Ovary (tissue), 9 donors: ENCODE measurements around the gene PCED1B. TPM values are rescaled to one million over a fixed set of nuclear protein-coding genes. Genes with fewer than 3 reads are reported as not detected.
A peak's percentile ranks its signal among the peaks of the same experiment; 100 is the strongest.

ENCODE experiments used
- DNase-seq, 5 donors: peaks; one replicate each; pipeline ENCODE4 v3.0.0-alpha.2; 2019 to 2020
- H3K27ac ChIP-seq, 2 donors: fragments of 200-600 bp; one replicate each; pipeline versions ENCODE4 v1.5.1 to v1.8.0; 2019 to 2022
- H3K27me3 ChIP-seq: fragments of 200-600 bp; one replicate; pipeline ENCODE4 v1.8.0; 2022
- H3K36me3 ChIP-seq: fragments of 200-600 bp; sonication (generic); one replicate; pipeline ENCODE4 v1.5.1; 2019
- H3K4me1 ChIP-seq: one replicate; pipeline ENCODE4 v1.8.1; 2013; ENCODE audit warnings: mild to moderate bottlenecking, moderate library complexity; ENCODE audit not compliant: insufficient read depth
- H3K4me3 ChIP-seq: fragments of 200-600 bp; sonication (generic); one replicate; pipeline ENCODE4 v1.5.1; 2017
- H3K9me3 ChIP-seq, 2 donors: fragments of 200-600 bp in 1 of 2; sonication (generic) in 1 of 2; one replicate each; pipeline versions ENCODE4 v1.5.1 to v1.8.1; 2013 to 2019; ENCODE audit warnings: mild to moderate bottlenecking in 1 of 2, moderate library complexity in 1 of 2
- CTCF ChIP-seq, 3 donors: fragments of 450-650 bp in 2 of 3; fragments of 200-600 bp in 1 of 3; IDR thresholded peaks; one replicate each; pipeline versions ENCODE4 v1.5.1 to v1.8.0; 2016 to 2022; ENCODE audit warnings: antibody characterized with exemption in 3 of 3, mild to moderate bottlenecking in 1 of 3
- EP300 ChIP-seq: sonication (generic); formaldehyde crosslinking; IDR thresholded peaks from one replicate; pipeline ENCODE4 v1.6.1; 2017; ENCODE audit warnings: antibody characterized with exemption
- POLR2A ChIP-seq: fragments of 450-650 bp; IDR thresholded peaks from one replicate; pipeline ENCODE4 v1.6.1; 2017; ENCODE audit warnings: antibody characterized with exemption, mild to moderate bottlenecking, moderate library complexity
- WGBS, 3 donors: extraction: QIAGEN DNeasy Blood & Tissue Kit in 1 of 3; methylation state at CpG; one replicate each; pipeline versions ENCODE4 v1.1.5 to v1.1.7; 2013 to 2017; 5-methylcytosine and 5-hydroxymethylcytosine counted together
- intact Hi-C, 4 donors: fragments of 100-400 bp; cut with DNase I; formaldehyde crosslinking; loops; one replicate each; pipeline versions ENCODE4 v1.11.0 to v1.15.1; 2022 to 2023
- polyA plus RNA-seq, 2 donors: library from polyadenylated mRNA; stranded (reverse); fragments of 200-250 nt in 1 of 2; fragments of 350-450 nt in 1 of 2; fragmentation: Illumina TruSeq in 1 of 2; extraction: RNeasy Lipid Tissue Mini Kit (QIAGEN cat#74804) in 1 of 2; gene quantifications; one replicate each; pipeline ENCODE4 v1.2.3, GENCODE V29; 2013 to 2014
- total RNA-seq, 7 donors: library from RNA; depleted of rRNA in 2 of 7; stranded (reverse); fragments of >200 nt in 2 of 7; fragmentation: NEBNext Ultra II Directional in 3 of 7; extraction: Animal tissue kit (Norgen Biotek cat#: 25700) in 3 of 7; gene quantifications; one replicate each; pipeline versions ENCODE4 v1.1.0 to v1.2.4, GENCODE V29; 2016 to 2023
- donor health status: DM: no; HTN: no; CAD: no; lungs with moderate emphysema.
- donor health status: DM: no; HTN: no; CAD: no.
- donor health status: Bipolar disorder and iron deficiency.
- donor health status: DM: yes; HTN: yes; CAD: no.
- donor health status: DM: no; HTN: no; CAD: no.
- donor health status: DM: yes; HTN: yes; CAD: no.

PCED1B gene
- total and polyA plus RNA-seq, 9 donors, result 9.9 to 27.2 (median 13.0) TPM

DNA sequence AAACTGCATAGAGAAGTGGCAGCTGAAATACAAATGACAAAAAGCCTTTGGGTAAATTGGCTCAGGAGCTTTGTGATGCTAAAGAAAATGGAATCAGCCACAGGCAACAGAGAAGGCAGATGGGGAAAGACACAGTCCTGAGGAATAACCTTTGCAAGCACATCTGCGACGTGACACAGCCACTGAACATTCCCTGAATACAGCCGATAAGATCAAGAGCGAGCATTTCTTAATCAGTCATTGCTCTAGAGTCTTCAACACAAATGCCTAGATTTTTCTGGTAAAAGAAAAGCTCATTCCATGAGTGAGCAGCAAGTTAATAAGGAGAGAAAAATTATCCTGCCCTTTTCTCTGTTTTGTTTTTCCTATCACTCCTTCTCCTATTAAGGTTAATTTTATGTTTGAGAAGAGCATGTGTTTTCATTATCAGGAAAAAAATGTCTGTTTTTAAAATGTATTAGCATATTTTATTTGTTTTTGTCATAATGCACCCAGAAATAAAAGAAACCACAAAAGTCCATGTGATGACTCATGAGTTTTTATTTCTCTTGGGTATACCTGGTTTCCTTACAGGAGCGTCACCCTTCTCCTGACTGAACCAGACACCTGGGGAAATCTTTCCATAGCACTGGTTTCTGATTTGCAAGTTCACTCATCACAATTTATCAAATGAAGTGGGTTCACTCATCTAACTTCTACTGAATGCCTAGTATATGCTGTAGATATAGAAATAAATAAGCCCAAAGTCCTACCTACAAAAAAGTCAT, 45.4 kb upstream of the PCED1B start:
- intact Hi-C loops, result loop anchor here (5.0 to 10.0 kb wide), 5 partner anchors 351 to 671 kb away; partner anchors contain the start of gene RPAP3 (in 1 of the 4)
- no peak for TF ChIP-seq CTCF (IDR thresholded peaks at IDR 0.05)
- no peak for TF ChIP-seq EP300
- TF ChIP-seq POLR2A, result no peak

DNA sequence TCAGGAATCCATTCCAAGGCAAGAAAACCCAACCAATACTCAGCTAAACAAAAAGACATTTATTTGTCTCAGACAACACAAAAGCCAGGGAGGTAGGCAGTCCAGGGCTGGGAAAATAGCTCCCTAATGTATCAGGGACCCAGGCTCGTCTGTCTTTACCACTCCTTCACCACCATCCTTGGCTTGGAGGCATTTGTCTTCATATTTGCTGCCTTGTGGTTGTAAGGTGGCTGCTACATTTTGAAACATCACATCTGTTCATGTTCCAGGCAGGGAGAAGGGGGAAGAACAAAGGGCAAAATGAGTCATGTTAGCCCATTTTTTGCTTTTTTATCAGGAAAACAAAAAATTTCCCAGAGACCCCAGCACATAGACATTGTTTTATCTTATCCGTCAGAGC, 44.8 kb upstream of the PCED1B start:
- peak overlapping the region in 1 of 2 donors; percentile 21 for H3K27ac ChIP-seq
- no peak overlapping the region for H3K4me3 ChIP-seq
- no peaks in the 10 kb centered on the region for H3K9me3 ChIP-seq
- TF ChIP-seq CTCF (IDR thresholded peaks at IDR 0.05) (no peak), EP300 (no peak), POLR2A (no peak)
- H3K4me1 ChIP-seq, result peaks cover 4% of the 10 kb centered on the region
- intact Hi-C loops, result loop anchor here (5.0 to 10.0 kb wide), 5 partner anchors 350 to 670 kb away; partner anchors contain the start of gene RPAP3 (in 1 of the 4)
- H3K27me3 ChIP-seq, result no peaks in the 10 kb centered on the region
- no peaks in the 10 kb centered on the region for H3K36me3 ChIP-seq
- 25 to 37% (median 37%) methylated on average over 2 of the region's 2 CpGs for WGBS, 3 donors
- no peak for DNase-seq

More for the DNA sequence above, 45.4 kb upstream of the PCED1B start:
- H3K36me3 ChIP-seq, result no peaks in the 10 kb centered on the region
- no peak overlapping the region for H3K27ac ChIP-seq
- no peaks in the 10 kb centered on the region for H3K27me3 ChIP-seq
- 51 to 60% (median 60%) methylated on average over 5 of the region's 5 CpGs for WGBS, 3 donors
- no peaks in the 10 kb centered on the region for H3K9me3 ChIP-seq
- DNase-seq, result no peak
- no peak overlapping the region for H3K4me3 ChIP-seq
- H3K4me1 ChIP-seq, result peaks cover 4% of the 10 kb centered on the region

- TF ChIP-seq EP300 (no peak), POLR2A (no peak), CTCF (IDR thresholded peaks at IDR 0.05) (no peak)
- intact Hi-C loops, result loop anchor here in 3 of 4 donors (10.0 kb wide), 4 partner anchors 349 to 669 kb away; partner anchors contain the start of gene RPAP3 (in 1 of the 3)
- WGBS, 3 donors, result 89 to 94% (median 89%) methylated on average over 3 of the region's 3 CpGs
Observed at GRCh38 chr12:47035484-47035883, 43.9 kb upstream of the PCED1B start.

DNA sequence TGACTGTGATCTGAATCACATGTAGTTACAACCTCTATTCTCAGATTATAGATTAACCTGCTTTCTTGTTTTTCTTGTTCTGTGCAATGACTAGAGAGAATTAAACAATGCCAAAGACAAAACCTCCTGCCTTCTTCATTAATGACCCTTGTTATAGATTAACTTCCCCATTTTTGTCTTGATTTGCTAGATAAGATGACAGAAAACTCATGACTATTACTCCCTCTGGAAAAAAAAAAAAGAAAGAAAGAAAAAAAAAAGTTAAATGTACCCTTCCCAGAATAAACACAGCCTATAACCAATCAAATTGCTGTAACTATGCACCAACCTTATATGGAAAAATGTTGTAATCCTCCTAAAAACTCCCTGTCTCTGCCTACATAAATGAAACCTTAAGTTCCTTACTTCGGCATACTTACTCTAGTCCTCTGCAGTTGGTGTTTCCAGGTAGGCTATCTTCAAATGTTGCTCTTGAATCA, 41.1 kb upstream of the PCED1B start:
- no peak overlapping the region for H3K27ac ChIP-seq
- H3K36me3 ChIP-seq, result no peaks in the 10 kb centered on the region
- intact Hi-C loops, result loop anchor here in 3 of 4 donors (10.0 kb wide), 4 partner anchors 346 to 666 kb away; partner anchors contain the start of gene RPAP3 (in 1 of the 3)

More at GRCh38 chr12:47035484-47035883, 43.9 kb upstream of the PCED1B start:
- Histone ChIP-seq H3K36me3 (no peaks in the 10 kb centered on the region), H3K27ac (no peak overlapping the region), H3K9me3 (no peaks in the 10 kb centered on the region), H3K27me3 (no peaks in the 10 kb centered on the region), H3K4me1 (peaks cover 4% of the 10 kb centered on the region), H3K4me3 (no peak overlapping the region)
- no peak for DNase-seq

More for the DNA sequence above, 41.1 kb upstream of the PCED1B start:
- WGBS, 3 donors, result 60 to 81% (median 65%) methylated on average over 1 of the region's 1 CpG
- H3K4me1 ChIP-seq, result peaks cover 2% of the 10 kb centered on the region
- TF ChIP-seq EP300 (no peak), CTCF (IDR thresholded peaks at IDR 0.05) (no peak), POLR2A (no peak)
- DNase-seq, result no peak
- H3K27me3 ChIP-seq, result no peaks in the 10 kb centered on the region
- no peak overlapping the region for H3K4me3 ChIP-seq
- H3K9me3 ChIP-seq, result no peaks in the 10 kb centered on the region
